ENCODE measurements around the gene OR1J2. TPM values are rescaled to one million over a fixed set of nuclear protein-coding genes. Genes with fewer than 3 reads are reported as not detected.
"Not testable (repeated sequence)": the region's sequence is repeated elsewhere in the genome, so short reads cannot be mapped to it uniquely, and the experiment has no call there.

Gene OR1J2
- total RNA-seq, 1 donor from 2014 or later, result not detected

DNA sequence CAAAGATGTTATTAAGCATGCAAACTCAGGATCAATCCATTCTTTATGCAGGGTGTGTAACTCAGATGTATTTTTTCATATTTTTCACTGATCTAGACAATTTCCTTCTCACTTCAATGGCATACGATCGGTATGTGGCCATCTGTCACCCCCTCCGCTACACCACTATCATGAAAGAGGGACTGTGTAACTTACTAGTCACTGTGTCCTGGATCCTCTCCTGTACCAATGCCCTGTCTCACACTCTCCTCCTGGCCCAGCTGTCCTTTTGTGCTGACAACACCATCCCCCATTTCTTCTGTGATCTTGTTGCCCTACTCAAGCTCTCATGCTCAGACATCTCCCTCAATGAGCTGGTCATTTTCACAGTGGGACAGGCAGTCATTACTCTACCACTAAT, 8.8 kb downstream of the OR1J2 start:
- Mint-ChIP-seq H3K27ac (ENCODE audit: unreplicated experiment) (no peak overlapping the region), H3K27me3 (ENCODE audit: unreplicated experiment) (peaks cover 3% of the 10 kb centered on the region), H3K4me3 (ENCODE audit: unreplicated experiment) (no peak overlapping the region), H3K4me1 (ENCODE audit: unreplicated experiment) (no peaks in the 10 kb centered on the region), H3K36me3 (ENCODE audit: low read depth, unreplicated experiment) (no peaks in the 10 kb centered on the region), H3K9me3 (ENCODE audit: unreplicated experiment) (no peaks in the 10 kb centered on the region)
- no peak for DNase-seq (ENCODE audit: low spot score)
- TF ChIP-seq, protein P1, sequence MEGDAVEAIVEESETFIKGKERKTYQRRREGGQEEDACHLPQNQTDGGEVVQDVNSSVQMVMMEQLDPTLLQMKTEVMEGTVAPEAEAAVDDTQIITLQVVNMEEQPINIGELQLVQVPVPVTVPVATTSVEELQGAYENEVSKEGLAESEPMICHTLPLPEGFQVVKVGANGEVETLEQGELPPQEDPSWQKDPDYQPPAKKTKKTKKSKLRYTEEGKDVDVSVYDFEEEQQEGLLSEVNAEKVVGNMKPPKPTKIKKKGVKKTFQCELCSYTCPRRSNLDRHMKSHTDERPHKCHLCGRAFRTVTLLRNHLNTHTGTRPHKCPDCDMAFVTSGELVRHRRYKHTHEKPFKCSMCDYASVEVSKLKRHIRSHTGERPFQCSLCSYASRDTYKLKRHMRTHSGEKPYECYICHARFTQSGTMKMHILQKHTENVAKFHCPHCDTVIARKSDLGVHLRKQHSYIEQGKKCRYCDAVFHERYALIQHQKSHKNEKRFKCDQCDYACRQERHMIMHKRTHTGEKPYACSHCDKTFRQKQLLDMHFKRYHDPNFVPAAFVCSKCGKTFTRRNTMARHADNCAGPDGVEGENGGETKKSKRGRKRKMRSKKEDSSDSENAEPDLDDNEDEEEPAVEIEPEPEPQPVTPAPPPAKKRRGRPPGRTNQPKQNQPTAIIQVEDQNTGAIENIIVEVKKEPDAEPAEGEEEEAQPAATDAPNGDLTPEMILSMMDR (IDR thresholded peaks at IDR 0.05; ENCODE audit: unreplicated experiment), result no peak

DNA sequence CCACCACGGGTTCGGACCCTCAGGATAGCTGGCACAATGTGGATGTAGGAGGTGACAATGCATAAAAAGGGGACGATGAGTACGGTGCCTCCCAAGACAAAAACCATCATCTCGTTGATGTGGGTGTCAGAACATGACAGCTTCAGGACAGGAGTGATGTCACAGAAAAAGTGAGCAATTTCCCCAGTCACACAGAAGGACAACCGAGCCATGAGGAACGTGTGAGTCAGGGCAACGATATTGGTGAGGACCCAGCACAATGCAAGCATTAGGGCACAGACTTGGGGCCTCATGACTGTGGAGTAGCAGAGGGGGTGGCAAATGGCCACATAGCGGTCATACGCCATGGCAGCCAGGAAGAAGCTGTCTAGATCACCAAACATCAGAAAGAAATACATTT, 16.0 kb downstream of the OR1J2 start:
- H3K27me3 Mint-ChIP-seq (ENCODE audit: unreplicated experiment), result peaks cover 8% of the 10 kb centered on the region
- H3K36me3 Mint-ChIP-seq (ENCODE audit: low read depth, unreplicated experiment), result no peaks in the 10 kb centered on the region
- H3K4me1 Mint-ChIP-seq (ENCODE audit: unreplicated experiment), result no peaks in the 10 kb centered on the region
- DNase-seq (ENCODE audit: low spot score), result no peak
- TF ChIP-seq, protein P1 (IDR thresholded peaks at IDR 0.05; ENCODE audit: unreplicated experiment), result no peak
- H3K4me3 Mint-ChIP-seq (ENCODE audit: unreplicated experiment), result no peak overlapping the region
- H3K27ac Mint-ChIP-seq (ENCODE audit: unreplicated experiment), result no peak overlapping the region
- peaks cover 11% of the 10 kb centered on the region for H3K9me3 Mint-ChIP-seq (ENCODE audit: unreplicated experiment)

DNA sequence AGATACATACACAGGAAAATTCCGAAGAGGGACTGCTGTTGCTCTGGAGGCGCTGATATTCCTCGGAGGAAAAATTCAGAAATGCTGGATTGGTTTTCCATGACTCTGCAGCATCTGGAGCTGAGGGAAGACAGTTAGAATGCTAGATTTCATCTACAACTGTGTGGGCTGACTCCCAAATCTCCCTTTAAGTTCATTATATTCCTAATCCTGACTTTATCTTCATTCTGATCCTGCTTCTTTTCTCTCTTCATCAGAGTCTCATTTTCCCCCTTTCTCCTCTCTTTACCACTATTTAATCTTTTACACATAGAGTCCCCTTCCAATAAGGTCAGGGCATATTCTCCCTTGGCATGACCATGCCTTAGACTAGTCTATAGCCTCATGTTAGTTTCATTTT, 16.6 kb downstream of the OR1J2 start, which contains the start of gene OR1N1:
Gene OR1N1, minus strand, starts transcription at position 101 of the 400 bp plus-strand sequence. Its CDS starts 0 bp downstream, at position 101.
- Mint-ChIP-seq H3K4me3 (ENCODE audit: unreplicated experiment) (no peak within 1 kb of the TSS), H3K27me3 (ENCODE audit: unreplicated experiment) (peaks cover 8% of the 10 kb centered on the region), H3K27ac (ENCODE audit: unreplicated experiment) (no peak within 1 kb of the TSS), H3K4me1 (ENCODE audit: unreplicated experiment) (no peaks in the 10 kb centered on the region), H3K9me3 (ENCODE audit: unreplicated experiment) (peaks cover 11% of the 10 kb centered on the region), H3K36me3 (ENCODE audit: low read depth, unreplicated experiment) (no peaks in the 10 kb centered on the region)
- TF ChIP-seq, protein P1 (IDR thresholded peaks at IDR 0.05; ENCODE audit: unreplicated experiment), result no peak
- DNase-seq (ENCODE audit: low spot score), result no peak

DNA sequence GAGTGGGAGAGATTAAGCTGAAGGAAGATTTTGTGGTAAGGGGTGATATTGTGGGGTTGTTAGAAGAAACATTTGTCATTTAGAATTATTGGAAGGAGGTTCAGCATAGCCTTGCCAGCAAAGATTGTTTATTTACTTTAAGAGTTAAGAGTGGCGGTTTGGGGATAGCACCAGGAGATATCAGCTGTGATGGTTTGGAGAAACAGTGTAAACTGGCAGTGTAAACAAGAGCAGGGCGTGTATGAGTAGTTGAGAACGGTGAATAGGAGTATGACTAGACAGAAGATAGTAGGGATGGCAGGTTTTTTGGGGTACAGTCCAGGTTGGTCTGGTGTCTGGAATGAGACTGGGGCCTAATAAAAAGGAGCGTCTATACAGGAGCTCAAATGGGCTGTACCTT, 20.6 kb downstream of the OR1J2 start:
- H3K27me3 Mint-ChIP-seq (ENCODE audit: unreplicated experiment); H3K36me3 Mint-ChIP-seq (ENCODE audit: low read depth, unreplicated experiment); H3K27ac Mint-ChIP-seq (ENCODE audit: unreplicated experiment); DNase-seq (ENCODE audit: low spot score); H3K4me1 Mint-ChIP-seq (ENCODE audit: unreplicated experiment); H3K4me3 Mint-ChIP-seq (ENCODE audit: unreplicated experiment): not testable (repeated sequence)
- H3K9me3 Mint-ChIP-seq (ENCODE audit: unreplicated experiment), result peaks cover 20% of the 10 kb centered on the region

DNA sequence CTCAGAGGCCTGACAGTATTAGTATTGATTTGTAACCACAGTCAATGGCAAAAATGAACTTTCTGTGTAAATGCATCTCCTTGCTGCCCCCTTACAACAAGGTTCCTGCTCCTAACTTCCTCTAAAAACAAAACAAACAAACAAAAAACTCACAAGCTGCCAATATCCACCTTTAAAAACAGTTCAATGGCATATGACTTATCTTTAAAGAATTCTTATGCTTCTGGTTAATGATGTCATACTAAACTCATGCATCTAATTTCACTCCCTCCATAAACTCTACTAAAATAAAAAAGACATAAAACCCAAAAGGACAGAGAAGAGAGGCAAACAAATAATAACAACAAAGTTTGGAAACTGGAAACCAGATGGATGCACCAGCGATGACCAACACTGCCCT, 25.5 kb downstream of the OR1J2 start:
- Mint-ChIP-seq H3K36me3 (ENCODE audit: low read depth, unreplicated experiment) (peaks cover 10% of the 10 kb centered on the region), H3K27me3 (ENCODE audit: unreplicated experiment) (peaks cover 3% of the 10 kb centered on the region), H3K4me3 (ENCODE audit: unreplicated experiment) (no peak overlapping the region), H3K9me3 (ENCODE audit: unreplicated experiment) (peaks cover 16% of the 10 kb centered on the region), H3K4me1 (ENCODE audit: unreplicated experiment) (no peaks in the 10 kb centered on the region), H3K27ac (ENCODE audit: unreplicated experiment) (no peak overlapping the region)
- TF ChIP-seq, protein P1 (IDR thresholded peaks at IDR 0.05; ENCODE audit: unreplicated experiment), result no peak
- DNase-seq (ENCODE audit: low spot score), result no peak

DNA sequence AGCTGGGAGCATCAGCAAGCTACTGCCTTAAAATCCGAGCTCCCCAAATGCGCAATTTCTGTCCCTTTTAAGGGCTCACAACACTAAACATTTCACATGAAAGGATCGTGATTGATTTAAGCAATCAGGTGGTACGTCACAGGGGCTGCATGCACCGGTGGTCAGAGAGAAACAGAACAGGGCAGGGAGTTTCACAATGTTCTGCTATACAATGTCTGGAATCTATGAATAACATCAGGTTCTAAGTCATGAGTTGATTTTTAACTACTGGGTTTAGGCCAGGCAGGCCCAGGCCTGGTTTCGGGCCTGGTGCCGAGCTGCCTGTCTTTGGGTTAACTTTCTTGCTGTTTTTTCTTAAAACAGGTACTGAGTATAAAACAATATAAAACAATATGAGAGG, 26.5 kb downstream of the OR1J2 start:
- not testable (repeated sequence) for H3K27ac Mint-ChIP-seq (ENCODE audit: unreplicated experiment)

More for the DNA sequence above, 26.5 kb downstream of the OR1J2 start:
- not testable (repeated sequence) for H3K4me1 Mint-ChIP-seq (ENCODE audit: unreplicated experiment); DNase-seq (ENCODE audit: low spot score); H3K27me3 Mint-ChIP-seq (ENCODE audit: unreplicated experiment); H3K36me3 Mint-ChIP-seq (ENCODE audit: low read depth, unreplicated experiment); H3K4me3 Mint-ChIP-seq (ENCODE audit: unreplicated experiment)
- peaks cover 14% of the 10 kb centered on the region for H3K9me3 Mint-ChIP-seq (ENCODE audit: unreplicated experiment)
